SKM-1 treated with dmso at 0.1 percent for 144 hours (cell line): Measurements from ENCODE around the gene RBFOX2.

Source experiments
- DNase-seq: peaks from one replicate; lab custom pipeline; 2025; ENCODE audit not compliant: unreplicated experiment; lab: John Stamatoyannopoulos, UW

Gene RBFOX2

DNA sequence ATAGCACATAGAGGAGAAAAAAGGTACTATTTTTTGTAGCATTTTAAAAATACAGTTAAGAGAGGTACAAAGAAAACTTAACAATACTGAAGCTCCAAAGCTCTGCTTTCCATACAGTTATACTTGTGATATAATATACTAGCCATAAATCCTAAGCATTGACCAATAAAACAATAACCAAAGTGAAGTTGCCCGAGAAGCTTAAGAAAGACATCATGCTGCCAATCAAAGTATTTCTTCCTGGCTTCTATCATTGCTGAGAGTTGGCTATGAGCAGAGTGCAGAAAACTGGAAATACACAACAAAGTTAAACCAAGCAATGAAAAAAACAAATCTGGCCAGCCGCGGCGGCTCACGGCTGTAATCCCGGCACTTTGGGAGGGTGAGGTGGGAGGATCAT lies 84.2 kb downstream of the RBFOX2 start:
- no peak for DNase-seq

DNA sequence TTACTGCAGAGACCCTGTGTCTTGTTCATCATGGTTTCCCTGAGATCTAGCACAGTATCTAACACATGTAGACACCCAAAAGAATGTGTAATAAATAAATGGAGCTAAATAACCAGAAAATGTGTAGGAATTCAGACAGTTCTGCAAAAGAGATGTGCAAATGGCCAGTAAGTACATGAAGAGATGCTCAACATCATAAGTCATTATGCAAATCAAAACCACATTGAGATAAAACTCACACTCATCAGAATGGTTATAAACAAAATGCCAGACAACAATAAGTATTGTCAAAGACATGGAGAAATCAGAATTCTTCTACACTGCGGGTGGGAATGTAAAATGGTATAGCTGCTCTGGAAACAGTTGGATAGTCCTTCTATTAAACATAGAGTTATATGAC lies 88.5 kb downstream of the RBFOX2 start:
- no peak for DNase-seq

DNA sequence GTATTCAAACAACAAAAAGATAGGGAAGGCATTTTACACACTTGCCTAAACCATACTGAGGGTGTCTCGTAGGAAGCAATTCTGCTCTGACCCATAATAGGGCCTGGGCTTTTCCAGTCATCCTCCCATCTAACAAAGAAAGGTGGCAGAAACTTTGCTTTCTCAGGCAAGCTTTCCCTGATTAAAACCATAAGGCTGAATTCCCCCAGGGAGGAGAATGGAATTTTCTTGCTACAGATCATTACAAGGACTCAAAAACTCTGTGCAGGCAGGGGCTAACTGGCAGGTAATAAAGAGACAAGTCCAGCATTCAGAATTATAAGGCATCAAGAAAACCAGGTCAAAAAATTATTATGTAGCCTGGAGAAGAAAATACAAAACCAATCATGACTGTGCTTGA lies 90.4 kb downstream of the RBFOX2 start:
- no peak for DNase-seq

DNA sequence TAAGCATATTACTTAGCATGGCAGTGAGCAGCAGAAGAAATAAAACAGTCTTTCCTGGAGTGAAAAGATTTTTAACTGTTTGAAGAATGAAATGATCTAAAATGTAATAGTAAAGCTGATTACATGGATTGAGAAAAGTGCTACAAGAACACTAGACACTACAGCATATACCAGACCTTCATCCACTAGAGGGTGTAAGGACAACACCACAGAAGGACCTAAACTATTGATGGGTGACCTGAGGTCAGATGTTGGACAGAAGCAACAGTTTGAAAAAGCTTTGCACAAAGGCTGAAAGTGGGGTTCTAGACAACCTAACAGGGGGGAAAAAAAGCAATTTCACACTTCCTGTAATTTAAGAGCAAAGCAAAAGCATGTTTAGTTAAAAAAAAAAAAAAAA lies 97.7 kb downstream of the RBFOX2 start:
- peak; percentile 8 for DNase-seq

DNA sequence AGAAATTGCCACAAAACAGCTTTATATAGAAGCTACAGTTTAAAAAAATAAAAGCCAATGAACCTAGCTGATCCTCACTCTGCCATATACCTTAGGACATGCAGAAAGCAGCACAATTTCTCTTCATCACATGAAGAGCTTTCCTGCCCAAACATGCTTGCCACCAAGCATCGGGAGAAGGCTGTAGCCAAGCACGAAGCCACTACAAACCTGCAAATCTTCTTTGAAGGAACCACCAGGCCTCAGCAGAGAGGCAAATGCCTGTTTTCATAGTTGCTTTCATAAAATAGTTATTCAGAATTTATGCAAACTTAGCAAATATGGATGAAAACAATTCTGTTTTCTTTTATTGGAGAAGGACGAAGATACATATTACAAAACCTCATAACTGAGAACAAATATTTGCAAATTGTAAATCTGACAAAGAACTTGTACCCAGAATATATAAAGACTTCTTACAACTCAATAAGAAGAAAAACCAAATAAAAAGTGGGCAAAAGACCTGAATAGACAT lies 100.3 kb downstream of the RBFOX2 start:
- DNase-seq = no peak

DNA sequence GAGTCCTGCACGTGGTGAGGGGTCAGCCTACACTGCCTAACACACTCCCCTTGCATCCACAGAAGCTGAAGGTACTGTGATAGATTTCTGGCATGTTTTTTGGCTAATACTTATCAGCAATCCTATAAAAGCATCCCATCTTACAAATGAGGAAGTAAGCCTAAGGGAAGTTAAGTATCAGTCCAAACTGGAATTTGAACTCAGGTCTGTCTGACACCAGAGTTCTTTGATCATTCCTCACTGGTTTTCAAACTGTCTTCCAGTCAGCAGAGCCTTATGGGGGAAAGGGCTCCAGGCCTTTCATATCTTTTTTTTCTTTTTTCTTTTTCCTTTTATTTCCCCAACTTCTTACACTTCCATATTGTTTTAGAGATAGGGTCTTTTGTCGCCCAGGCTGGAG lies 105.6 kb downstream of the RBFOX2 start:
- no peak for DNase-seq

DNA sequence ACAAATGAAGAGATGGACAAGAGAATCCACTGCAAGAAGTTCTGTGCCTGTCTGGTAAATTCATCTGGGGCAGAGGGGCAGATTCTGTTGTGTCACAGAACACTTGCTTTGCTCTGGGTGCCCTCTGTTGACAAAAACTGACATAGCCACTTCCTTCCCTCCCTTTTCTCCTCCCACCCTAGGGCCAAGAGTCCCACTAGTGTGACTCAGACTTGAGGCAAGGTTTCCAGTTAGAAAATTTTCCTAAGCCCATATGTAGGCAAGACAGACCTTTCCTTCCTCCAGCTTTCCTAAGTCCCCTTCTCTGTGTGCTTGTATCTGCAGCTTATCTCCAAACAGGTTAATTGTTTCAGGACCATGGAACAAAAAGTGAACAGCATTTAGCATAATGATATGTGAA lies 106.8 kb downstream of the RBFOX2 start:
- peak; percentile 61 for DNase-seq

DNA sequence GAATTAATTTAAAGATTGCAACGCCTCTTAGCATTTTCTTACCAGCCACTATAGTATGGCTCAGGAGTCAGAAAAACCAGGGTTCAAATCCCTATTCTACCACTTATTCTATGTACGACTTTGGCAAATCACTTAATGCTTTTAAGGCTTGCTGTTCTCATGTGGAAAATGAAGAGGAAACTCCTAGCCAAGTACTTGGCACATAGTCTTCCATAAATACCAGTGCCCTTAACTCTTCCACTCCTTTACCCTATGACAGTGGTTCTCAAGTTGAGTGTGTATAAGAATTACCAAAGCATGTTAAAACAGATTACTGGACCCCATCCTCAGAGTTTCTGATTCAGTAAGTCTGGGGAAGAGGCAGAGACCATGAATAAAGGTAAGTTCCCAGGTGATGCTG lies 107.6 kb downstream of the RBFOX2 start:
- DNase-seq = no peak

DNA sequence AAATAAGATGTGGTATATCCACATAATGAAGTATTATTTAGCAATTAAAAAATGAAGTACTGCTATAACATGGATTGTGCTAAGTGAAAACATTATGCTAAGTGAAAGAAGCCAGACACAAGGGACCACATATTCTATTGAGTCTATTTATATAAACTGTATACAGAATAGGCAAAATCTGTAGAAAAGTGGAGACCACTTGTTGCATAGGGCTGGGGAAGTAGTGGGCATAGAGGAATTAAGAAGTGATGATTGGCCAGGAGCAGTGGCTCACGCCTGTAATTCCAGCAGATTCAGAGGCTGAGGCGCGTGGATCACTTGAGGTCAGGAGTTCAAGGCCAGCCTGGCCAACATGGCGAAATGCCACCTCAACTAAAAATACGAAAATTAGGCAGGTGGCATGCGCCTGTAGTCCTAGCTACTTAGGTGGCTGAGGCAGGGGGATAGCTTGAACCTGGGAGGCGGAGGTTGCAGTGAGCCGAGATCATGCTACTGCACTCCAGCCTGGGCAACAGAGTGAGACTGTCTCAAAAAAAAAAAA lies 109.6 kb downstream of the RBFOX2 start:
- no peak for DNase-seq

DNA sequence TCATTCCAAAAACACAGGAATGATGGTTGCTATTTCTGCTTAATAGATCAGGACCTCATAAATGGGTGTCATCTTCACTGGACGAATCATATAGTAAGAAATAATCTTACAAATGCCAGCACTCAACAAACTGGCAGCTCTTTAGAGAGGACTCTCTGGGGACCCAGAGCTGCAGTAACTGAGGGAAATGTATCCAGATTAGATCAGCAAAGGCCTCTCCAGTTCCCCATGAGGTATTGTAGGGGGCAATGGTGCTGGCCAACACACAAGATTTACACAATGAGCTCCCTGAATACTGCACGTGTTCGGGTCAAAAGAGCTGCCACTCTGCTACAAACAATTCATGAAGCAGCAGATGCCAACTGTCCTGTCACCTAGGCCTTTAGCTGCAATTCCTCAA lies 110.2 kb downstream of the RBFOX2 start:
- DNase-seq = no peak

DNA sequence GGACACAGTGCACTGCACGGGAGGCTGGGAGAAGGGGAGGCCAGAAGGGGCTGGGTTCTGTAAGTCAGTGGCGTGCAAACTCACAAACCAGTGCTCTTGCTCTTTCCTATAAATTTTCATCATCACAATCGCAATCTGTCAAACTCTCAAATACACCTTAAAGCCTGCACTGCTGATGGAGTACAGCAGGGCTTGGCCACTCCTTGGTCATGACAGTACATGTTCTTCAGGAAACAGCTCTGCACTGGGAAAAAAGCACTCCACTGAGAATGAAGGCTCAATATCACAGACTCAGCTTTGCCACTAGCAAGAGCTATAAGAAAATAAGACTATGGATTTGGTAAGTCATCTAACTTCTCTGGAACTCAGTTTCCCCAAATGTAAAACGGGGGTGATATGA lies 111.0 kb downstream of the RBFOX2 start:
- no peak for DNase-seq

DNA sequence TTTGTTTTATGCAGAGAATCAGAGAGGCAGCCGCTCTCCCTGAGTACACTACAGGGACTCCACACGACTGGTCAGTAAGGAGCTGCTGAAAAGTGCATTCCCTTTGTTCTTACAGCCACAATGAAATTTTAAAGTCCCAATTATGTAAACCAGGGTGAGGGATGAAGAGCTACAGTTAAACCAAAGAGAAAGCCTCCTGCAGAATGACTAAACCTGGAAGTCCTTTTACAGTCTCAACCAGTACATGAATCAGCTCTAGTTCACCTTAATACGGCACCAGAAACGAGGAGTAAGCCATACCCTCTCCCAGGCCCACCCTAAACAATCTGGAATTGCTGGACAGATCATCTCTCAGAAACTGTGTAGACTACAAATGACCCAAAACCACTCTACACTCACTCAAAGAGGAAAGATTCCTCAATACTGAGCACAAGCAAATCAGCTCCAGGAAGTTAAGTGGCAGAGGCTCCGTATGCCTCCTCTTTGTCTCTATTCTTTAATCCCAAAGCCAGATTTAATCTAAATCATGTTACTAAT lies 113.1 kb downstream of the RBFOX2 start:
- DNase-seq = no peak

DNA sequence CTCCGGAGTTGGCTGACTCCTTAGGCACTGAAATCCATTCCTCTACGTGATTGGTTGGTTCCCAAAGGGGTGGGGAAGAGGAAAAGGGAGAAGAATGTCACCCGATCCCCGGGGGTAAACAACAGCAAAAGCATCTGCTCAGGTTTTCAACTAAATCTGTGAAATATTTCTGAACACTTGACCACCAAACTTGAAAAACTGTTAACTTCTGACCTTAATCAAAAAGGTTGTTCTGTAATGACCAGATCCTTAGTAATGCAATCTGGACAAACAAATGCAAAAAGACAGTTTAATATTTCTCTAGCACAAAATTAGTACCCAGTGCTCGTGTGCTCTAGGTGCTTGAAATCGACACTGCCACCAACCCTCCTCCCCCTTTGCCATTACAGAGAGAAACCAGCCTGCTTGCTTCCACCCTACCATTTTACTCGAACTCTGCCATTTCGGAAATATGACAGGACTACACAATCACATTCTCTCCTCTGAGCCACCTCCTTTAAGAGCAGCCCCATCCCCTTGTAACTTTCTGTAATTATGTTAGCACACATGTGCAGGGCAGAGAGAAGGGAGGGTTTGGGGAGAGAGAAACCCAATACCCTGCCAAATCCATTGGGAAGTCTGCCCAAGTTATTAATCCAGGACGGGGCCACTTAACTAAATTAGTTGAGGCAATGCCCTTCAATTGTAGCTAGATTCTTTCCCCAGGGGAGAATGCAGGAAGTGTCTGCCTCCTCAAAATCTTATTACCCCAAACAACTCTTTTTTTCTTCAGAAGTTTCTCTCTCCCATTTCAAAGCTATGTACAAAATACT lies 113.8 kb downstream of the RBFOX2 start:
- DNase-seq = no peak

DNA sequence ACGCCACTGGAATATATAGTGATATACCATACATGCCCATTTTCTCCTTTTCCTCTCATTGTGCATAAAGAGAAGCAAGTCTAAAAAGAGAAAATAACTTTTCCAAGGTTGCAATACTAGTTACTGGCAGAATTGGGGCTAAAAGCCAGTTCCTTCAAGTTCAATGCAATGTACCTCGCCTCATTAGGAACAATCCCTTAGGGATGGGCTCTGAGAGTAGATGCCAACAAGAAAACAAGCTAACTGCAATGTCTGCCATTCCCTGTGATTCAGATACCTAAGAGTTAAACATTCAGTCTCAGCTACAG lies 114.3 kb downstream of the RBFOX2 start:
- no peak for DNase-seq

DNA sequence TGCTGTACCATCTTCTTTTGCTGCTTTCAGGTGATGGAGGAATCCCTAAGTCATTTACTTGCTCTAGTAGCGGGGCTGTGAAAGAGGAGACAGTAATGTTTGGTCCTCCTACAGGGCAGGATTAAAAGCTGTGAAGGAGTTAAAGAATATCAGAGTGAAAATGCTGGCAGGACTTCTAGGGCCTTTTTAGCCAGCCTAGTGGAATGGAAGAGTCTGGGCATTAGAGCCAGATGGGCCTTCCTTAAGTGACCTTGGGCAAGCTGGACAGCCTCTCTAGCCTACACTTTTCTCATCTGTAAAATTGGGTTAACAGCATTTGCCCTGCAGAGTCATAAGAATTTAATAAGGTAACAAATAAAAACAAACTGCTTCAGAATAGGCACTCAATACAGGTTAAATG lies 114.7 kb downstream of the RBFOX2 start:
- no peak for DNase-seq

DNA sequence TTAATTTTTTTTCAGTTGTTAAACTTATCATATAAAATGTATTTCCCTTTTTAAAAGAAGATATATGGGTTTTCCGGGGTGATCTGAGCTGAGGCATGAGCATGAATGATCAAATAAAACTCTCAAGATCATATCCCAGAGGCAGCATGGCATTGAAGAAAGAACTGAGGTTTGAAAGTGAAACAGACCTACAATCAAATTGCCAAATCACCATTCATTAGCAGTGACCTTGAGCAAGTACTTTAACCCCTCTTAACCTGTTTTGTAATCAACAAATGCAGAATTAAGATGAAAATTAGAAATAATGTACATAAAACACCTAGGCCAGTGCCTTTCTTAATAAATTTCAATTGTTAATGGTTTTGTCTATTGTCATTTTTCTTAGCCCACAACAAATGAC lies 116.0 kb downstream of the RBFOX2 start:
- DNase-seq = no peak

DNA sequence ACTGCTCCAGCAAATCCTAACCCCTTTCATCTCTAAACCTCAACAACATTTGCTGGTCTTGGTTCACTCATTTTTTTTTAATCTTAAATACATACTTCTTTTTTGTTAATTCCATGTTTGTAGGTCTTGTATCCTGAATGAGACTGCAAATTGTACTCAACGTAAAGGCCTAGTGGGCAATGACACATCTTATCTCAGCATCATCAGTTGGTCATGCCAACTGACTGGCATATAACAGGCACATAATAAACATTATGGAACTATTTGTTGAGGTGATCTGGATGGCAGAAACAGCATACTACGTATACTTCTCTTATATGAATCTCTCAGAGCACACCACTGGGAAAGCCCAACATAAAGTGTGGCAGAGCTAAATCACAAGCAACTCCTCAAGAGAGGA lies 116.7 kb downstream of the RBFOX2 start:
- DNase-seq = no peak

DNA sequence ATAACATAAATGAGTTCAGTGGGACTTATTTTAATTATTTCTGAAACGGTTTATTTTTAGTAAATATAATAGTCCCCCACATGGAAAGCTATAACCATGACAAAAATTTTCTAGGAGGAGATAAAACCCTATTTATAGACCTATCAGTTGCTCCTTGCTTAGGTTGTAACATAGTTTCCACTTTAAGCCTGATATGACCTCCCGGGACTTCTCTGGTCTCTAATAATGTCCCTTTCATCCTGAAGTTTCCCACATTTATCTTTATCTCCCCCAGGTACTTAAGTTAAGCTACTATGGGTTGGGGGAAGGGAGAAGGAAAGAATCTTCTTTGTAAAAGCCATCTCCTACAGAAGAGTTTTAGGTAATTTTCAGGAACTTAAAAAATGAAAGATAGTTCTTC lies 117.7 kb downstream of the RBFOX2 start:
- no peak for DNase-seq

DNA sequence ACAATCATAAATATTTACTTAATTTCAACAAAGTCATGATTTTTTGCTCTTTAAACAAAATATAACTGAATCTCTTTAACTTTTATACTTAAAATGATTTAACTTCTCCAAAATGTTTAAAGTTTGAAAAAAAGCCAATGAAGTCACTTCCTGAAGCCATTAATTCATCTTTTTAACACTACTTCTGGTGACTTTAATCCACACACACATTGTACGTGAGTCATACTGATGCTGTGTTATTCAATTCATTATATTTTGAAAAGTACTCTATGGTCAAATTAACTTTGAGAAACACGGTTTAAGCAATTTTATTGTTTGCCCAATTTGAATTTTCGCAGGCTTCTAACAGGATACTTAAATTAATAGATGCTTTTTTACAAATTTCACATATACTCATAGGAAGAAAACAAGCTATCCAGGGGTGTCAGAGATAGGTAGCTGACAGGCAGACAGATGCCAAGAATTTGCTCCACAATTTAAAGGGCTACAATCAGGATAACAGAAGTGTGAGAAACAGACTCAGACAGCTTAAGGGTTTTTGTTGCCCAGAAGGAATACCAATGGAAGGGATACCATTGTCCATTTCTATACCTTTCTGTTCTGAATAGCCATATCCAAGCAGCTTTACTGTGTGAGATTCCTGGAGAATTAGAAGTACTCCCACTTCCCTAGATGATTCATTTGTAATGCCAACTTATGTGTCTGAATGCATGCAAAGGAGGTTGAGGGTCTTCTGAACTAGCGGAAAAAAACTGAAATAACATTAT lies 118.4 kb downstream of the RBFOX2 start:
- no peak for DNase-seq

DNA sequence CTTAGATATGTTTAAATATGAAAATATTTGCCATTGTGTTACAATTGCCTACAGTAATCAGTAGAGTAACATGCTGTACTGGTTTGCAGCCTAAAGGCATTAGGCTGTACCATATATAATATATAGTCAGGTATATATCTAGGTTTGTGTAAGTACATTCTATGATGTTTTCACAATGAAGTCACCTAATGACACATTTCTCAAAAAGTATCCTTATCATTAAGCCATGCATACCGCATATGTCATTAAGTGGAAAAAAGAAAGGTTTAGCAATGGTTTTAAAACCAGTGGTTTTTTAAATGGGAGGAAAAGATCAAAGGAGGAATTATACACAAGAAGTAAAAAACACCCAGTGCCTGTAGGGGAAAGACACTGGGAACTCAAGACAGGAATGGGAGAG lies 122.7 kb downstream of the RBFOX2 start:
- no peak for DNase-seq

DNA sequence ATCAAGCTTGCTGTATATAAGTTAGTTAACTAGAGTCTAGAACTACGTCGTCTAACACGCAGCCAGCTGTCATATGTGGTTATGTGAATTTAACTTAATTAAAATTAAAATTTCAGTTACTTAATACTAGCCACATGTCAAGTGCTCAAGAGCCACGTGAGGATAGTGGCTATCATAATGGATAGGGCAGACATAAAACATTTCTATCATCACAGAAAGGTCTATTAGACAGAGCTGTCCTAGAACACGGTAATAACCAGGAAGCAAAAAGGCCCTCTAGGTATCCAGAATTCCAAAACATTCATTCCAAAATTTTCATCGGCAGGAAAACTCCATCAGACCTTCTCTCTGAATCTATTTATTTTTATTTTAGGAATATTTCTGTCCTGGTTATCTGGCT lies 123.9 kb downstream of the RBFOX2 start:
- no peak for DNase-seq

DNA sequence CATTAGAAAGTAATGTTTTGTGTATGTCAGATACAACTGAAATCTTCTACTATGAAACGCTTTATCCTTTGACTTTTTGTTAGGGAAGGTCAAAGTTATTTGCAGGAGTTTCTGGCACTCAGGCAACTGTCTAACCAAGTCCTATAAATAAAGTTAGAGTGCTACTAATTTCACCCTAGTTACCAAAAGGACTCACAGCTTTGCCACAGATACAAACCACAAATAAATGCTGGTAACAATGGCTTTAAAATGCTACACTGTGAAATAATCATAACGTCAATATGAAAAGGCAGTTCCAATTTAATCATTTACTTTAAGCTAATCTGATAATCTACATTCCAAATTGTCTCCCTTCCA lies 124.3 kb downstream of the RBFOX2 start:
- DNase-seq = no peak
